Stimulated activated CD4-positive, alpha-beta T cell treated with anti-CD3 and anti-CD28 coated beads, Interleukin-4, amount 100 ng/mL, for 48 hours (primary cell): ENCODE measurements around the gene KDR.

ENCODE experiments used
- DNase-seq, 2 donors: peaks; one replicate each; pipeline ENCODE4 v3.0.0-alpha.2; 2020; ENCODE audit warnings: low read depth in 2 of 2

The KDR gene

DNA sequence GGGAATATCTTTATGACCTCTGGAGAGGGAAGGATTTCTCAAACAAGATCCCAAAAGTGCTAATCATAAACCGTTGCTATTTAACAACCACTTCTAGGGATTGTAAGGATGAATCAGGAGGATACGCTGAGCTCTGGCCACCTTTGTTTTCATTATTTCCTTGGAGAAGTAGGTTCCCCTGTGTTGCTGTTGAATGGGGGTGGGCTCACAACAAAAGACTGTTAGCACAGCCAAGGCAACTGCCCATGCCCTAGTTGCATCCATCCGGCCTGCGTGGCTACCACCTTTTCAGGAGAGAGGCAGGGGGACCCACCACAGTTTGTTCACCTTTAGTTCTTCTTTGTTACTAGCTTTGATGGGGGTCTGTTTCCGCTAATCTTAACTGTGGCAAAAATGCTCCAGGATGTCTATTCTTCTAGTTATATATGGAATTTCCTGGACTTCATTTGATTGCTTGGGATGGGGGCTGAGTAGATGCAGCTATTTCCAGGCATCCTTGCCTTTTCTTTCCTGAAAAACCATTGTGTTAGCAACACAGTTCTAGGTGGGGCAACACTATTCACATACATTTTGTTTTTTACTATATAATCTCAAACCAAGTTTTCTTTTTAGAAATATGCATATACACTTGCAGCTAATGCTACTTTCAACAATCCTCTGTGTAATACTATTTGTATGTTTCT is 95.4 kb downstream of the KDR start:
- no peak for DNase-seq

DNA sequence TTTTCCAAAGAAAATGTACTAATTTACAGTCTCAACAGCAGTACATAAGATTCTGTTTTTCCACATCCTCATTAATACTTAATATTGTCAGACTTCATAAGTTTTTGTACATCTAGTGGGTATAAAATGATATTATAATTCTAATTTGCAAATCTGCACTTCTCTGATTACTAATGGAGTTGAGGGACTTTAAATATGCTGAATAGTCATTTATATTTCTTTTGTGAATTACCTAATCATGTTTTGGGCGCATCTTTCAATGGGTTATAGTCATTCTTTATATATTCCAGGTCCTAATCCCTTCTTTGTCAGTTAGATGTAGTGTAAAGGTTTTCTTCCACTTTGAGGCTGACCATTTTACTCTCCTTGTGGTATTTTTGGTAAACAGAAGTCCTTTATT is 96.1 kb downstream of the KDR start:
- no peak for DNase-seq
